Glutamatergic neuron (in vitro differentiated cells): ENCODE data around the gene SLC7A6. TPM values are rescaled to one million over a fixed set of nuclear protein-coding genes. Genes with fewer than 3 reads are reported as not detected.

ENCODE experiments used
- DNase-seq: peaks from one replicate; pipeline ENCODE4 v3.0.0; 2022
- H3K27ac Mint-ChIP-seq: one replicate; pipeline ENCODE4 v1.8.0; 2020; ENCODE audit warnings: mild to moderate bottlenecking, mixed read lengths, inconsistent platforms; ENCODE audit not compliant: unreplicated experiment
- H3K27me3 Mint-ChIP-seq: one replicate; pipeline ENCODE4 v1.8.0; 2020; ENCODE audit warnings: mild to moderate bottlenecking, moderate library complexity, mixed read lengths, inconsistent platforms; ENCODE audit not compliant: unreplicated experiment
- H3K36me3 Mint-ChIP-seq: one replicate; pipeline ENCODE4 v1.8.0; 2020; ENCODE audit warnings: mild to moderate bottlenecking, mixed read lengths, inconsistent platforms; ENCODE audit not compliant: unreplicated experiment
- H3K4me1 Mint-ChIP-seq: one replicate; pipeline ENCODE4 v1.8.0; 2020; ENCODE audit warnings: mild to moderate bottlenecking, low read depth, mixed read lengths, inconsistent platforms; ENCODE audit not compliant: unreplicated experiment
- H3K4me3 Mint-ChIP-seq: one replicate; pipeline ENCODE4 v1.8.0; 2020; ENCODE audit warnings: mild to moderate bottlenecking, mixed read lengths, inconsistent platforms; ENCODE audit not compliant: unreplicated experiment
- H3K9me3 Mint-ChIP-seq: one replicate; pipeline ENCODE4 v1.8.0; 2020; ENCODE audit warnings: mild to moderate bottlenecking, moderate library complexity, mixed read lengths, inconsistent platforms; ENCODE audit not compliant: unreplicated experiment
- CTCF ChIP-seq: fragments of 200-600 bp; sonication (generic); IDR thresholded peaks from one replicate; pipeline ENCODE4 v1.5.0; 2021; ENCODE audit not compliant: partially characterized antibody, unreplicated experiment
- total RNA-seq: library from RNA; stranded (reverse); fragmentation: NEBNext Ultra II Directional; extraction: Animal tissue kit (Norgen Biotek cat#: 25700); gene quantifications from one replicate; pipeline ENCODE4 v1.2.1, GENCODE V29; 2021; ENCODE audit not compliant: unreplicated experiment

The SLC7A6 gene
- total RNA-seq, 1 donor from 2014 or later: 78.1 TPM

- no peak overlapping the region for H3K27ac Mint-ChIP-seq
- H3K27me3 Mint-ChIP-seq: peaks cover 6% of the 10 kb centered on the region
- peaks cover 4% of the 10 kb centered on the region for H3K36me3 Mint-ChIP-seq
- DNase-seq: no peak
- H3K4me1 Mint-ChIP-seq: peaks cover 27% of the 10 kb centered on the region
- H3K9me3 Mint-ChIP-seq: peaks cover 2% of the 10 kb centered on the region
- TF ChIP-seq CTCF: no peak
- H3K4me3 Mint-ChIP-seq: no peak overlapping the region
Observed at GRCh38 chr16:68344252-68344651, 79.9 kb downstream of the SLC7A6 start.

GRCh38 chr16:68345351-68345810 is 81.1 kb downstream of the SLC7A6 start:
- peaks cover 5% of the 10 kb centered on the region for H3K36me3 Mint-ChIP-seq
- peaks cover 27% of the 10 kb centered on the region for H3K4me1 Mint-ChIP-seq
- H3K27ac Mint-ChIP-seq: no peak overlapping the region
- H3K27me3 Mint-ChIP-seq: peaks cover 7% of the 10 kb centered on the region
- no peak overlapping the region for H3K4me3 Mint-ChIP-seq
- no peak for DNase-seq
- no peak for TF ChIP-seq CTCF
- H3K9me3 Mint-ChIP-seq: peaks cover 2% of the 10 kb centered on the region

GRCh38 chr16:68345958-68346635 is 81.8 kb downstream of the SLC7A6 start:
- Mint-ChIP-seq H3K36me3 (peaks cover 5% of the 10 kb centered on the region), H3K9me3 (peaks cover 2% of the 10 kb centered on the region), H3K27ac (no peak overlapping the region), H3K4me3 (no peak overlapping the region), H3K27me3 (peaks cover 5% of the 10 kb centered on the region), H3K4me1 (peaks cover 27% of the 10 kb centered on the region)
- DNase-seq: no peak
- TF ChIP-seq CTCF: no peak

- Mint-ChIP-seq H3K27ac (no peak overlapping the region), H3K36me3 (peaks cover 5% of the 10 kb centered on the region)
Observed at GRCh38 chr16:68346892-68347480, 82.7 kb downstream of the SLC7A6 start.

More at GRCh38 chr16:68346892-68347480, 82.7 kb downstream of the SLC7A6 start:
- no peak for TF ChIP-seq CTCF
- DNase-seq: no peak
- Mint-ChIP-seq H3K4me1 (peaks cover 30% of the 10 kb centered on the region), H3K9me3 (peaks cover 2% of the 10 kb centered on the region), H3K4me3 (no peak overlapping the region), H3K27me3 (peaks cover 5% of the 10 kb centered on the region)
